Cardiac fibroblast (primary cell): Measurements from ENCODE around the gene TRMT10B.
"Not testable (repeated sequence)": the region's sequence is repeated elsewhere in the genome, so short reads cannot be mapped to it uniquely, and the experiment has no call there.

Experiments
- DNase-seq, 2 donors: peaks; one replicate each; pipeline versions ENCODE4 v3.0.0 to v3.0.0-alpha.2; 2010; ENCODE audit warnings: low read depth in 2 of 2
- H3K4me3 ChIP-seq, 2 donors: replicated peaks in 1 of 2; 1 replicate in 1 of 2; 2 replicates in 1 of 2; pipeline ENCODE4 v1.5.1; 2011; ENCODE audit warnings: low read depth in 2 of 2, low read length in 2 of 2, mild to moderate bottlenecking in 2 of 2, moderate library complexity in 1 of 2
- CTCF ChIP-seq: IDR thresholded peaks from one replicate; pipeline ENCODE4 v1.5.1; 2011; ENCODE audit warnings: low read depth, mild to moderate bottlenecking, low read length, inconsistent platforms

TRMT10B gene

GRCh38 chr9:37747271-37747753 lies 6.3 kb upstream of the TRMT10B start:
- H3K4me3 ChIP-seq = no peak overlapping the region
- DNase-seq = peak; percentile 79 to 80

GRCh38 chr9:37749129-37749528 lies 4.5 kb upstream of the TRMT10B start:
- TF ChIP-seq CTCF = no peak
- DNase-seq = no peak
- H3K4me3 ChIP-seq = no peak overlapping the region

More at GRCh38 chr9:37747271-37747753, 6.3 kb upstream of the TRMT10B start:
- peak; percentile 97 for TF ChIP-seq CTCF

GRCh38 chr9:37751186-37751585 lies 2.4 kb upstream of the TRMT10B start:
- DNase-seq = no peak
- no peak overlapping the region for H3K4me3 ChIP-seq
- TF ChIP-seq CTCF = no peak

GRCh38 chr9:37751704-37752103 lies 1.9 kb upstream of the TRMT10B start:
- DNase-seq, H3K4me3 ChIP-seq: not testable (repeated sequence)

GRCh38 chr9:37752112-37752511 lies 1.5 kb upstream of the TRMT10B start:
- H3K4me3 ChIP-seq, DNase-seq: not testable (repeated sequence)

- peak overlapping the region; percentile 64 to 82 for H3K4me3 ChIP-seq
- no peak for TF ChIP-seq CTCF
- DNase-seq = no peak
These were observed 740 bp upstream of the TRMT10B start for GRCh38 chr9:37752642-37753488.

GRCh38 chr9:37758747-37759146 lies 5.1 kb downstream of the TRMT10B start:
- DNase-seq = no peak
- TF ChIP-seq CTCF = no peak
- H3K4me3 ChIP-seq = no peak overlapping the region
